Activated T-helper 17 cell treated with anti-CD3 and anti-CD28 coated beads, Interleukin-2, amount 50 U/mL, for 72 hours (primary cell): ENCODE results near the gene FAAP100. TPM values are rescaled to one million over a fixed set of nuclear protein-coding genes. Genes with fewer than 3 reads are reported as not detected.
"Not testable (repeated sequence)": the region's sequence is repeated elsewhere in the genome, so short reads cannot be mapped to it uniquely, and the experiment has no call there.

Experiments
- ATAC-seq: fragments of 150-1000 bp; cut with Tn5 transposase; replicated peaks from 2 replicates; pipeline ENCODE4 v1.10.0; 2021; ENCODE audit warnings: mild to moderate bottlenecking, moderate library complexity
- H3K27ac Mint-ChIP-seq: one replicate; pipeline ENCODE4 v1.8.0; 2022; ENCODE audit warnings: mixed read lengths
- H3K27me3 Mint-ChIP-seq: one replicate; pipeline ENCODE4 v1.8.0; 2022; ENCODE audit warnings: mixed read lengths
- H3K36me3 Mint-ChIP-seq: one replicate; pipeline ENCODE4 v1.8.0; 2022; ENCODE audit warnings: low read depth, mild to moderate bottlenecking, mixed read lengths
- H3K4me1 Mint-ChIP-seq: one replicate; pipeline ENCODE4 v1.8.0; 2022; ENCODE audit warnings: mixed read lengths
- H3K4me3 Mint-ChIP-seq: one replicate; pipeline ENCODE4 v1.8.0; 2022; ENCODE audit warnings: mild to moderate bottlenecking, mixed read lengths
- H3K9me3 Mint-ChIP-seq: one replicate; pipeline ENCODE4 v1.8.0; 2022; ENCODE audit warnings: mixed read lengths
- total RNA-seq, 2 donors: library from RNA; stranded (reverse); gene quantifications; one replicate each; pipeline ENCODE4 v1.2.3, GENCODE V29; 2022

The FAAP100 gene
- total RNA-seq, 2 donors from 2014 or later: 26.9 to 38.6 TPM

GRCh38 chr17:81531998-81532404 lies 20.2 kb downstream of the FAAP100 start:
- not testable (repeated sequence) for H3K4me1 Mint-ChIP-seq, H3K27me3 Mint-ChIP-seq, ATAC-seq, H3K36me3 Mint-ChIP-seq, H3K27ac Mint-ChIP-seq, H3K4me3 Mint-ChIP-seq, H3K9me3 Mint-ChIP-seq

GRCh38 chr17:81531013-81531412 lies 21.1 kb downstream of the FAAP100 start:
- not testable (repeated sequence) for ATAC-seq, H3K27ac Mint-ChIP-seq

GRCh38 chr17:81529437-81529803 lies 22.7 kb downstream of the FAAP100 start:
- no peak overlapping the region for H3K4me3 Mint-ChIP-seq
- no peaks in the 10 kb centered on the region for H3K36me3 Mint-ChIP-seq
- no peaks in the 10 kb centered on the region for H3K9me3 Mint-ChIP-seq
- no peaks in the 10 kb centered on the region for H3K27me3 Mint-ChIP-seq
- no peak overlapping the region for H3K27ac Mint-ChIP-seq
- no peak for ATAC-seq
- H3K4me1 Mint-ChIP-seq: no peaks in the 10 kb centered on the region

More at GRCh38 chr17:81531013-81531412, 21.1 kb downstream of the FAAP100 start:
- not testable (repeated sequence) for H3K4me3 Mint-ChIP-seq, H3K27me3 Mint-ChIP-seq, H3K4me1 Mint-ChIP-seq, H3K9me3 Mint-ChIP-seq, H3K36me3 Mint-ChIP-seq

- Mint-ChIP-seq H3K27me3 (no peaks in the 10 kb centered on the region), H3K4me3 (no peak overlapping the region), H3K9me3 (no peaks in the 10 kb centered on the region), H3K36me3 (no peaks in the 10 kb centered on the region), H3K4me1 (no peaks in the 10 kb centered on the region), H3K27ac (no peak overlapping the region)
- ATAC-seq: no peak
Observed at GRCh38 chr17:81528651-81529436, 23.3 kb downstream of the FAAP100 start.

- Mint-ChIP-seq H3K27me3 (no peaks in the 10 kb centered on the region), H3K27ac (no peak overlapping the region), H3K4me1 (no peaks in the 10 kb centered on the region), H3K36me3 (no peaks in the 10 kb centered on the region), H3K4me3 (no peak overlapping the region), H3K9me3 (no peaks in the 10 kb centered on the region)
- no peak for ATAC-seq
Observed at GRCh38 chr17:81528384-81528650, 23.8 kb downstream of the FAAP100 start.

- no peak for ATAC-seq
- Mint-ChIP-seq H3K36me3 (no peaks in the 10 kb centered on the region), H3K4me1 (no peaks in the 10 kb centered on the region), H3K27ac (no peak within 1 kb of the TSS), H3K4me3 (no peak within 1 kb of the TSS), H3K9me3 (no peaks in the 10 kb centered on the region), H3K27me3 (no peaks in the 10 kb centered on the region)
Observed at GRCh38 chr17:81527591-81528383, 24.4 kb downstream of the FAAP100 start, which contains the start of gene FSCN2. Gene FSCN2, plus strand, starts transcription at chr17:81528377. Its CDS starts 155 bp downstream, at chr17:81528532.

- Mint-ChIP-seq H3K27me3 (no peaks in the 10 kb centered on the region), H3K9me3 (no peaks in the 10 kb centered on the region), H3K4me3 (no peak overlapping the region), H3K36me3 (no peaks in the 10 kb centered on the region), H3K4me1 (no peaks in the 10 kb centered on the region), H3K27ac (no peak overlapping the region)
- ATAC-seq: no peak
Observed at GRCh38 chr17:81526662-81527571, 25.2 kb downstream of the FAAP100 start.

GRCh38 chr17:81524865-81525159 lies 27.3 kb downstream of the FAAP100 start:
- no peak overlapping the region for H3K27ac Mint-ChIP-seq
- H3K4me1 Mint-ChIP-seq: peaks cover 4% of the 10 kb centered on the region
- H3K4me3 Mint-ChIP-seq: no peak overlapping the region
- no peaks in the 10 kb centered on the region for H3K36me3 Mint-ChIP-seq
- no peaks in the 10 kb centered on the region for H3K27me3 Mint-ChIP-seq
- H3K9me3 Mint-ChIP-seq: no peaks in the 10 kb centered on the region
- ATAC-seq: no peak

GRCh38 chr17:81524039-81524864 lies 27.9 kb downstream of the FAAP100 start:
- ATAC-seq: no peak
- H3K9me3 Mint-ChIP-seq: no peaks in the 10 kb centered on the region
- H3K27ac Mint-ChIP-seq: no peak overlapping the region
- H3K4me3 Mint-ChIP-seq: no peak overlapping the region
- no peaks in the 10 kb centered on the region for H3K36me3 Mint-ChIP-seq
- H3K4me1 Mint-ChIP-seq: peaks cover 4% of the 10 kb centered on the region
- H3K27me3 Mint-ChIP-seq: no peaks in the 10 kb centered on the region

GRCh38 chr17:81523402-81524038 lies 28.6 kb downstream of the FAAP100 start:
- peaks cover 4% of the 10 kb centered on the region for H3K4me1 Mint-ChIP-seq
- no peak for ATAC-seq
- no peak overlapping the region for H3K27ac Mint-ChIP-seq
- H3K9me3 Mint-ChIP-seq: no peaks in the 10 kb centered on the region
- no peaks in the 10 kb centered on the region for H3K27me3 Mint-ChIP-seq
- H3K4me3 Mint-ChIP-seq: no peak overlapping the region
- no peaks in the 10 kb centered on the region for H3K36me3 Mint-ChIP-seq

- H3K36me3 Mint-ChIP-seq: no peaks in the 10 kb centered on the region
- no peaks in the 10 kb centered on the region for H3K9me3 Mint-ChIP-seq
- no peak overlapping the region for H3K4me3 Mint-ChIP-seq
- no peaks in the 10 kb centered on the region for H3K27me3 Mint-ChIP-seq
- H3K27ac Mint-ChIP-seq: no peak overlapping the region
- ATAC-seq: no peak
- H3K4me1 Mint-ChIP-seq: peaks cover 4% of the 10 kb centered on the region
Observed at GRCh38 chr17:81522491-81523401, 29.4 kb downstream of the FAAP100 start.

- Mint-ChIP-seq H3K9me3 (no peaks in the 10 kb centered on the region), H3K36me3 (no peaks in the 10 kb centered on the region), H3K27ac (no peak overlapping the region), H3K4me1 (peaks cover 4% of the 10 kb centered on the region), H3K4me3 (peak overlapping the region; percentile 33), H3K27me3 (no peaks in the 10 kb centered on the region)
- no peak for ATAC-seq
Observed at GRCh38 chr17:81520021-81520901, 31.9 kb downstream of the FAAP100 start.
